Loucy (cell line): ENCODE results near the gene PTPRN2.

Experiments
- EZH2phosphoT487 ChIP-seq: fragments of 200-600 bp; IDR thresholded peaks from 2 replicates; pipeline ENCODE4 v1.6.1; 2018; ENCODE audit warnings: antibody characterized with exemption, mild to moderate bottlenecking, moderate library complexity, borderline replicate concordance
- TF ChIP-seq, protein P1 (sequence below): fragments of 200-600 bp; sonication (generic); conservative IDR thresholded peaks from 2 replicates; pipeline ENCODE4 v1.5.1; 2014; ENCODE audit warnings: mild to moderate bottlenecking, antibody characterized with exemption, low read length

DNA sequence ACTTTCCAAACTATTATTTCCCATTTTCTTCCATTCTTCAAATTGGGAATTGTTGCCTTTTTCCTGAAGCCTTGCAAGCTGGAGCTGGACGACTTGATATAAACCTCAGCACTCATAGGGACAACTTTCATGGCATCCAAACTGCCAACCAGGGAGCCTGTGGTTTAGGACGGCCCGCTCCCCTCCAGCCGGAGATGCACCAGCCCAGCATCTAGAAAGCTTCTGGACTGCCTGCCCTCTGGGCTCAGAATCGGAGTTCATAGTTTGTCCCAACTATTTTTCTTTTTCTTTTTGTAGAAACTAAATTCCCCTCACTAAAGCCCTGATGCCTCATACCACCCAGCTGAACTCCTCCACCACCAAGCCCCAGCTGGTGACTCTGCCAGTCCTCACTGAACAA is 1050.6 kb downstream of the PTPRN2 start:
- no peak for TF ChIP-seq EZH2phosphoT487
- TF ChIP-seq, protein P1, sequence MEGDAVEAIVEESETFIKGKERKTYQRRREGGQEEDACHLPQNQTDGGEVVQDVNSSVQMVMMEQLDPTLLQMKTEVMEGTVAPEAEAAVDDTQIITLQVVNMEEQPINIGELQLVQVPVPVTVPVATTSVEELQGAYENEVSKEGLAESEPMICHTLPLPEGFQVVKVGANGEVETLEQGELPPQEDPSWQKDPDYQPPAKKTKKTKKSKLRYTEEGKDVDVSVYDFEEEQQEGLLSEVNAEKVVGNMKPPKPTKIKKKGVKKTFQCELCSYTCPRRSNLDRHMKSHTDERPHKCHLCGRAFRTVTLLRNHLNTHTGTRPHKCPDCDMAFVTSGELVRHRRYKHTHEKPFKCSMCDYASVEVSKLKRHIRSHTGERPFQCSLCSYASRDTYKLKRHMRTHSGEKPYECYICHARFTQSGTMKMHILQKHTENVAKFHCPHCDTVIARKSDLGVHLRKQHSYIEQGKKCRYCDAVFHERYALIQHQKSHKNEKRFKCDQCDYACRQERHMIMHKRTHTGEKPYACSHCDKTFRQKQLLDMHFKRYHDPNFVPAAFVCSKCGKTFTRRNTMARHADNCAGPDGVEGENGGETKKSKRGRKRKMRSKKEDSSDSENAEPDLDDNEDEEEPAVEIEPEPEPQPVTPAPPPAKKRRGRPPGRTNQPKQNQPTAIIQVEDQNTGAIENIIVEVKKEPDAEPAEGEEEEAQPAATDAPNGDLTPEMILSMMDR, result no peak
